ENCODE results near the gene ALDOB.
A peak's percentile ranks its signal among the peaks of the same experiment; 100 is the strongest.

The ALDOB gene

GRCh38 chr9:101455656-101456240, 20.2 kb upstream of the ALDOB start:
- DNase-seq = no peak

- no peak for DNase-seq
These were observed 18.4 kb upstream of the ALDOB start for GRCh38 chr9:101453776-101454570.

- no peak for DNase-seq
These were observed 15.9 kb upstream of the ALDOB start for GRCh38 chr9:101451498-101451897.

GRCh38 chr9:101450931-101451330, 15.4 kb upstream of the ALDOB start:
- no peak for DNase-seq

- DNase-seq = peak; percentile 4 to 26
These were observed 13.6 kb upstream of the ALDOB start for GRCh38 chr9:101449071-101449721.

- DNase-seq = no peak
These were observed 13.1 kb upstream of the ALDOB start for GRCh38 chr9:101448680-101449070.

GRCh38 chr9:101446732-101447131, 11.2 kb upstream of the ALDOB start:
- no peak for DNase-seq

GRCh38 chr9:101445353-101446029, 9.9 kb upstream of the ALDOB start:
- no peak for DNase-seq

GRCh38 chr9:101443364-101443771, 7.8 kb upstream of the ALDOB start:
- peak; percentile 93 to 95 for DNase-seq

- DNase-seq = no peak
These were observed 7.2 kb upstream of the ALDOB start for GRCh38 chr9:101442736-101443135.

GRCh38 chr9:101442318-101442717, 6.7 kb upstream of the ALDOB start:
- DNase-seq = no peak

GRCh38 chr9:101440714-101441230, 5.2 kb upstream of the ALDOB start:
- no peak for DNase-seq

GRCh38 chr9:101438523-101438922, 2.9 kb upstream of the ALDOB start:
- DNase-seq = no peak

GRCh38 chr9:101437806-101438232, 2.2 kb upstream of the ALDOB start:
- DNase-seq = no peak

- no peak for DNase-seq
These were observed 576 bp downstream of the ALDOB start for GRCh38 chr9:101434998-101435397.

- no peak for DNase-seq
These were observed 2.3 kb downstream of the ALDOB start for GRCh38 chr9:101433229-101433628.

- DNase-seq = no peak
These were observed 2.8 kb downstream of the ALDOB start for GRCh38 chr9:101432740-101433139.

- no peak for DNase-seq
These were observed 3.4 kb downstream of the ALDOB start for GRCh38 chr9:101432171-101432570.

GRCh38 chr9:101429736-101430135, 5.8 kb downstream of the ALDOB start:
- DNase-seq = no peak

GRCh38 chr9:101428909-101429308, 6.7 kb downstream of the ALDOB start:
- DNase-seq = no peak

- DNase-seq = no peak
These were observed 7.5 kb downstream of the ALDOB start for GRCh38 chr9:101427957-101428655.

GRCh38 chr9:101427358-101427757, 8.2 kb downstream of the ALDOB start:
- DNase-seq = no peak

- no peak for DNase-seq
These were observed 13.9 kb downstream of the ALDOB start for GRCh38 chr9:101421653-101422065.

Data from NCI-H446 (cell line).